ENCODE measurements around the gene FGFR3.

FGFR3 gene

DNA sequence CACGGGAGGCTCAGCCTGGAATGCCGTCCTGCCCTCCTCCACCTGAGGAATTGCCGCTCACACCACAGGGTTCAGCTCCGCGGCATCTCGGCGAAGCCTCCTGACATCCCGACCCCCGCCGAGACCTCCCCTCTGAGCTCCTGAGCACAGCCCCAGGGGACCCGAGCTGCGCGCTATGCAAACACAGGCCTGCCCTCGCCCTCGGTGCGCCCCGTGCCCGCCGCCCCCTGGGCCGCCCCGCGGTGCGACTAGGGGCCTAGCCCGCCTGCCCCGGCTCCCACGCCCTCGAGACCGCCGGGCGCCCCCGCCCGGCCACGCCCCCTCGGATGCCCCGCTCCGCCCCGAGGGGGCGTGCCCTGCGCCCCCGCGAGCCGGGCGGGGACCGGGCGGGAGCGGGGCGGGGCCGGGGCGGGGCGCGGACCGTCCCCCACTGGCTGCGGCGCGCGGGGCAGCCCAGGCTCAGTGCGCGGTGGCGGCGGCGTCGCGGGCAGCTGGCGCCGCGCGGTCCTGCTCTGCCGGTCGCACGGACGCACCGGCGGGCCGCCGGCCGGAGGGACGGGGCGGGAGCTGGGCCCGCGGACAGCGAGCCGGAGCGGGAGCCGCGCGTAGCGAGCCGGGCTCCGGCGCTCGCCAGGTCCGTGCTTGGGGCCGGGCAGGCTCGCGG, at the start of gene FGFR3:
FGFR3 (plus strand) TSS at position 462 of the 664 bp plus-strand sequence. CDS start 642 bp downstream, outside the sequence.
- Histone ChIP-seq H3K4me3 (ENCODE audit: low read length) (no peak within 1 kb of the TSS), H3K9me3 (ENCODE audit: control insufficient read depth, low read length) (no peaks in the 10 kb centered on the region), H3K27me3 (ENCODE audit: control insufficient read depth, insufficient read depth, low read length) (peaks cover 30% of the 10 kb centered on the region), H3K4me1 (ENCODE audit: control insufficient read depth, insufficient read depth, low read length) (peaks cover 16% of the 10 kb centered on the region), H3K36me3 (ENCODE audit: control insufficient read depth, insufficient read depth, low read length) (no peaks in the 10 kb centered on the region), H3K9ac (ENCODE audit: low read length) (peak within 1 kb of the TSS; percentile 50)

DNA sequence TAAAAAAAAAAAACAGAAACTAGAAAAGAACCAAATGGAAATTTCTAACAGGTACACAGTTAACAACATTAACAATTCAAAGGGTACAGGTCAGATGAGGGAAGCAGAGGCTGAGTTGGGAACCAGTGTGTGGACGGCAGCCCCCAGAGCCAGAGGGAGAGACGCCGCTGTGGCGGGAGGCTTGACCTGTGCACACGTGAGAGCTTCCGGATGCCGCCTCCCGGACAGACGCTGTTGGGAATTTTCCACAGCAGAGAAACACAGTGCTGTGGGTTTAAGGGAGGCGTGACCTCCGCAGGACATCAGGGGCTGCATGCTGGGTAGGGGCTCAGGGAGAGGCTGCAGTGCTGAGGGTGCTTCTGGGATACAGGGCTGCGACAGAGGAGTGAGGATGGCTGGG, 49.5 kb upstream of the FGFR3 start:
- Histone ChIP-seq H3K4me3 (ENCODE audit: low read length) (no peak overlapping the region), H3K9ac (ENCODE audit: low read length) (no peak overlapping the region), H3K9me3 (ENCODE audit: control insufficient read depth, low read length) (no peaks in the 10 kb centered on the region), H3K4me1 (ENCODE audit: control insufficient read depth, insufficient read depth, low read length) (peaks cover 8% of the 10 kb centered on the region), H3K27me3 (ENCODE audit: control insufficient read depth, insufficient read depth, low read length) (peaks cover 9% of the 10 kb centered on the region), H3K36me3 (ENCODE audit: control insufficient read depth, insufficient read depth, low read length) (peaks cover under 1% of the 10 kb centered on the region)

DNA sequence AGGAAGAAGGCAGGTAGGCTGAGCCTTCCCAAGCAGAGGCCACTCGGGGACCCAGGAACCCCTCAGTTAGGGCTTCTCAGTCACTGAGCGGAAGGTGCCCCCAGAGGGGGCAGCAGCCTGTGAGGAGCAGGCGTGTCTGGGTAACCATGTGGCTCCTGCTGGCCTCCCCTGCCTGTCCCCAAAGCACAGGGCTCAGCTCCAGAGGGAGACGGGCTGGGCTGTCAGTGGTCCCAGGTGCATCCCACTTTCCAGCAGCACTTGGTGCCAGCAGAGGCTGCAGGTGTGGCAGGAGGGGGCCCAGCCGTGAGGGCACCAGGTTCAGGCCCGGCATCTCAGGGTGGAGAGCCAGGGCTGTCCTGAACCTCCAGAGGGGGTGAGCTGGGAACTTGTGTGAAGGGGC, 49.1 kb upstream of the FGFR3 start:
- peaks cover 9% of the 10 kb centered on the region for H3K27me3 ChIP-seq (ENCODE audit: control insufficient read depth, insufficient read depth, low read length)
- H3K4me1 ChIP-seq (ENCODE audit: control insufficient read depth, insufficient read depth, low read length), result peaks cover 8% of the 10 kb centered on the region
- no peak overlapping the region for H3K9ac ChIP-seq (ENCODE audit: low read length)
- no peak overlapping the region for H3K4me3 ChIP-seq (ENCODE audit: low read length)
- no peaks in the 10 kb centered on the region for H3K9me3 ChIP-seq (ENCODE audit: control insufficient read depth, low read length)
- H3K36me3 ChIP-seq (ENCODE audit: control insufficient read depth, insufficient read depth, low read length), result no peaks in the 10 kb centered on the region

DNA sequence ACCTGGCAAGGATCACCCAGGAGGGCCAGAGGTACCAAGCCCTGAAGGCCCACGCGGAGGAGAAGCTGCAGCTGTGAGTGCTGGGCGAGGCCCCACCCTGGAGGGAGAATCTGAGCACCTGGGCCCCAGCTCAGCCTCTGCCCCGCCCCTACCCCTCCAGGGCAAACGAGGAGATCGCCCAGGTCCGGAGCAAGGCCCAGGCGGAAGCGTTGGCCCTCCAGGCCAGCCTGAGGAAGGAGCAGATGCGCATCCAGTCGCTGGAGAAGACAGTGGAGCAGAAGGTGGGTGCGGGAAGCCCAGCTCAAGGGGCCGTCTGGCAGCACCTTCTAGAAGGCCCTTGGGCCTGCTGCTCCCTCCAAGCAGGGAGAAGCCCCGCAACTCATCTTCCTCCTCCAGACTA, 48.5 kb upstream of the FGFR3 start:
- Histone ChIP-seq H3K9me3 (ENCODE audit: control insufficient read depth, low read length) (no peaks in the 10 kb centered on the region), H3K36me3 (ENCODE audit: control insufficient read depth, insufficient read depth, low read length) (no peaks in the 10 kb centered on the region), H3K4me3 (ENCODE audit: low read length) (no peak overlapping the region), H3K27me3 (ENCODE audit: control insufficient read depth, insufficient read depth, low read length) (peaks cover 9% of the 10 kb centered on the region), H3K4me1 (ENCODE audit: control insufficient read depth, insufficient read depth, low read length) (peaks cover 8% of the 10 kb centered on the region), H3K9ac (ENCODE audit: low read length) (no peak overlapping the region)

DNA sequence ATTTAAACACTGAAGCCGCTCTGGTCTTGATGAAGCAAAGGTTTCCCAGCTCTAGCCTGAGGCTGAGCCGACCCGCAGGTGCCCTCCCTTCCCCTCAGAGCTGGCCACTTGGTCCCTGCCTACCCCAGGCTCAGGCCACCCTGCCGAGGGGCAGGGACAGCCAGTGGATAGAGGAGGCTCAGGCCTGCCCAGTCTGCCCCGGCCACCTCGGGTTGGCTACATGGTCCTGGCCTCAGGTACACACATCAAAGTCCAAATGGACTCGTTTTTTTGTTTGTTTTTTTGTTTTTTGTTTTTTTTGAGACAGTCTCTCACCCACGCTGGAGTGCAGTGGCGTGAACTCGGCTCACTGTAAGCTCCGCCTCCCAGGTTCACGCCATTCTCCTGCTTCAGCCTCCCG, 47.9 kb upstream of the FGFR3 start:
- Histone ChIP-seq H3K4me1 (ENCODE audit: control insufficient read depth, insufficient read depth, low read length) (peaks cover 8% of the 10 kb centered on the region), H3K4me3 (ENCODE audit: low read length) (no peak overlapping the region), H3K27me3 (ENCODE audit: control insufficient read depth, insufficient read depth, low read length) (peaks cover 9% of the 10 kb centered on the region), H3K9me3 (ENCODE audit: control insufficient read depth, low read length) (no peaks in the 10 kb centered on the region), H3K36me3 (ENCODE audit: control insufficient read depth, insufficient read depth, low read length) (no peaks in the 10 kb centered on the region), H3K9ac (ENCODE audit: low read length) (no peak overlapping the region)

DNA sequence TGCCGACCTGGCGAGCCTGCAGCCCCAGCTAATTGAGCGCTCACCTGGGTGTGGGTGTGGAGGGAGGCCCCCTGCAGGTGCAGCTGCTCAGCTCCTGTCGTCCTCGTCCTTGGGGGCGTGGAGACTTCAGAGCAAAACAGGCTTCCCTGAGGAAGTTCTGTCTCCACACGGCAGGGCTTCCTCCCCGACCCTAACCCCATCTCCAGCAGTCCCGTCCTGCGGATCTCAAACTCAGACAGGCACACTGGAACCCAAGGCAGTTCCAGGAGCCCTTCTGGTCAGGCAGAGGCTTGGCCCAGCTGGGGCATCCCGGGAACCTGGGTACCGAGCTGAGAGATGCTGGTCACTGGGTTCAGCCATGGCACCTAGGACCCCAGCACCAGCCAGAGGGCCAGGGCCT, 47.4 kb upstream of the FGFR3 start:
- no peaks in the 10 kb centered on the region for H3K9me3 ChIP-seq (ENCODE audit: control insufficient read depth, low read length)
- no peak overlapping the region for H3K4me3 ChIP-seq (ENCODE audit: low read length)
- H3K4me1 ChIP-seq (ENCODE audit: control insufficient read depth, insufficient read depth, low read length), result peaks cover 8% of the 10 kb centered on the region
- H3K9ac ChIP-seq (ENCODE audit: low read length), result no peak overlapping the region
- H3K36me3 ChIP-seq (ENCODE audit: control insufficient read depth, insufficient read depth, low read length), result no peaks in the 10 kb centered on the region
- peaks cover 9% of the 10 kb centered on the region for H3K27me3 ChIP-seq (ENCODE audit: control insufficient read depth, insufficient read depth, low read length)

DNA sequence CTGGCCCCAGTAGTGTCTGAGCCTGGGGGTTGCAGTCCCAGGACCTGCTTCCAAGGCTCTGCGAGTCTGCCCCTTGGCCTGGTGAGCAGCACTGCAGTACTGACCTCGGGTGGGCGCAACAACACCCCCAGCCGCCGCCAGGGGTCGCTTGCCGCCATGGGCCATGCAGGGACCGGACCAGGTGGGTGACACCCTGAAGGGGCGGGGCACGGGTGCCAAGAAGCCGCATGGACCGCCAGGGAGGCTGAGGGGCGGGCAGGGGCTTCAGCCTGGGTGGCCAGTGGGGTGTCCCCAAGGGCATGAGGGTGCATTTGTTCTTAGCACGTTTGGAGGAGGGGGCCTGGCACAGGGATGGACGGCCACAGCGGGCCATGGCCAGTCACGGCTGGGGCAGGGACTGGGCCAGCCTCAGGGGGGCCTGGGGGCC, 46.8 kb upstream of the FGFR3 start:
- no peak overlapping the region for H3K4me3 ChIP-seq (ENCODE audit: low read length)
- no peak overlapping the region for H3K9ac ChIP-seq (ENCODE audit: low read length)
- H3K9me3 ChIP-seq (ENCODE audit: control insufficient read depth, low read length), result no peaks in the 10 kb centered on the region
- peaks cover 8% of the 10 kb centered on the region for H3K4me1 ChIP-seq (ENCODE audit: control insufficient read depth, insufficient read depth, low read length)
- H3K27me3 ChIP-seq (ENCODE audit: control insufficient read depth, insufficient read depth, low read length), result peaks cover 9% of the 10 kb centered on the region
- no peaks in the 10 kb centered on the region for H3K36me3 ChIP-seq (ENCODE audit: control insufficient read depth, insufficient read depth, low read length)

DNA sequence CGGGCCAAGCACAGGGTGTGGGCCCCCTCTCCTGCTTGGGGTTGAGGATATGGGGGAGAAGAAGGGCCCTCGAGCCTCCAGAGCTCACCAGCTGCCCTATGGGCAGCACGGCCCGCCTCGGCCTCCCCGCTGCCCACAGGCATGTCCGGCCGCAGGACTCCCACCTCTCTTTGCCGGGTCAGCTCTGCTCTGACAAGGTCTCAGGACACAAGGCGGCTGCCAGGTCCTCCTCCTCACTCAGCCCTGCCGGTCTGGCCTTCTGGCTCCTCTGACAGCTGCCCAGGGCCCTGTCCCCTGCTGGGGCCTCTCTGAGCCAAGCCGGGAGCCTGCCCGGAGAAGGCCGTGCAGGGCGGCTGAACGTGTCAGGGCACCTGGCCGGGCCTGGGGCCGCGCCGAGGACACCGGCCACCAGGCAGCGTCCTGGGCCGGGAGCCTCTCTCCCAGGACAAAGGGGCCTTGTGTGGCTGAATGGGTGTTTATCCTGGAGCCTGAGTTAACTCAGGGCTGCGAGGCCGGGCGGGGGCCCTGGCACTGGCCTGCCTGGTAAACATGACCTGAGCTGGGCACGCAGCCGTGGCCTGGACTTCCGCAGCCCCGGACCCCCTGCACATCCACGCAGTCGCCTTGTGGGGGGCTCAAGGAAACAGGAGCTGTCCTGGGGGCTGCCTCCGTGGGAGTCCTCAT, 46.0 kb upstream of the FGFR3 start:
- Histone ChIP-seq H3K9ac (ENCODE audit: low read length) (peak overlapping the region; percentile 8), H3K4me3 (ENCODE audit: low read length) (no peak overlapping the region), H3K27me3 (ENCODE audit: control insufficient read depth, insufficient read depth, low read length) (peaks cover 9% of the 10 kb centered on the region), H3K9me3 (ENCODE audit: control insufficient read depth, low read length) (no peaks in the 10 kb centered on the region), H3K36me3 (ENCODE audit: control insufficient read depth, insufficient read depth, low read length) (no peaks in the 10 kb centered on the region), H3K4me1 (ENCODE audit: control insufficient read depth, insufficient read depth, low read length) (peaks cover 13% of the 10 kb centered on the region)

DNA sequence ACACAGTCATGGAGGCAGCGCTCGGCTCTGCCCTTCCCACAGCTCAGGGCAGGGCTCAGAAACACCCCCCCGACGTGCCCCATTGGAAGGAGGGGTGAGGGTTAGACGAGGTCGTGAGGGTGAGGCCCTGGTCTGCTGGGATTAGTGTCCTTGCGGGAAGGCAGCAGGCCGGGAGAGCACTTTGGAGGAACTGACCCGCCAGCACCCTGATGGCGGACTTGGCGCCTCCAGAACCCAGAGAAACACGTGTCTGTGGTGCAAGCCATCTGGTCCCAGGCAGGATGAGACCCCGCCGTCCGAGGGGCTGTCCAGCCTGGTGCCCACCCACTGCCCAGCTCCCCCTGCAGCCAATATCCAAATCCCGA, 45.5 kb upstream of the FGFR3 start:
- peaks cover 13% of the 10 kb centered on the region for H3K27me3 ChIP-seq (ENCODE audit: control insufficient read depth, insufficient read depth, low read length)
- no peaks in the 10 kb centered on the region for H3K9me3 ChIP-seq (ENCODE audit: control insufficient read depth, low read length)
- H3K9ac ChIP-seq (ENCODE audit: low read length), result no peak overlapping the region
- H3K36me3 ChIP-seq (ENCODE audit: control insufficient read depth, insufficient read depth, low read length), result no peaks in the 10 kb centered on the region
- peaks cover 18% of the 10 kb centered on the region for H3K4me1 ChIP-seq (ENCODE audit: control insufficient read depth, insufficient read depth, low read length)
- H3K4me3 ChIP-seq (ENCODE audit: low read length), result no peak overlapping the region

DNA sequence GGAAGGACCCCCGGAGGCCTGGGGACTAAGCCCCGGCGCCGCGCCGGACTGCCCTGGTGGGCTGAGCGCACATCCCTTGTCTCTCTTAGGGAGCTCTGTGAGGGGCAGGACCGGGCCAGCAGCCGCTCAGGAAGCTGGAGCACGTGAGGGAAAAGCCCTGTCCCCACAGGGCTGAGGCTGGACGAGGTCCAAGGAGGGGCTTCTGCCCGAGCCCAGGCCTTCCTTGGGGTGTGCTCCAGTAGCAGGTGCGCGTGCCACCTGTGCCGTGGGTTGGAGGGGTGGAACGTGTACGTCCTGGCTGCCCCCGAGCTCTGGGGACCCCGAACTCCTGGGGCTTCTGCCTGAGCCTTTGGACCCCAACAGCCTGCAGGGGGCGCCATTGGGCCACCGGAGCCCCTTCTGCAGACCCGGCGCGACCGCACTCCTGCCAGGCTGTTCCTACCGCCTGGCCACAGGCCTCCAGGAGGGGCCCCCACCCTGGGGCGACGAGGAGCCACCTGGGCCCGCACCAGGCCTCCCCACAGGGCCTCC, 44.6 kb upstream of the FGFR3 start:
- Histone ChIP-seq H3K27me3 (ENCODE audit: control insufficient read depth, insufficient read depth, low read length) (peaks cover 16% of the 10 kb centered on the region), H3K9me3 (ENCODE audit: control insufficient read depth, low read length) (no peaks in the 10 kb centered on the region), H3K9ac (ENCODE audit: low read length) (no peak overlapping the region), H3K4me3 (ENCODE audit: low read length) (no peak overlapping the region), H3K36me3 (ENCODE audit: control insufficient read depth, insufficient read depth, low read length) (no peaks in the 10 kb centered on the region), H3K4me1 (ENCODE audit: control insufficient read depth, insufficient read depth, low read length) (peaks cover 28% of the 10 kb centered on the region)

DNA sequence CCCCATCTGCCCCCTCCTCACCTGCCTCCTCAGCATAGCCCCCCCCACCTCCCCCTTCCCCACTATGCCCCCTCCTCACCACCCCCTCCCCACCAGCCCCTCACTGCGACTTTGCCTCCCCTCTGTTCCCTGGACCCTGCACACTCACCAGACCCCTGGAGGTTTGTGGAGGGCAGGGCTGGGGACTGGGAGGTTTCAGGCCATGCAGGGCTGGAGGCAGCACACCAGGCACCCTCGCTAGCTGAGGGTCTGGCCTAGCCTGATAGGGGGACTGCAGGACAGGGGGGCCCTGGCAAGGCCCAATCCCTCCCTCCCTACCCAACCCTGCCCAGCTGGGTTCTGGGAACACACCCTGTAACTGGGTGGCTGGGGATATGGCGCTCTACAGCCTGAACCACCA, 43.7 kb upstream of the FGFR3 start:
- H3K4me1 ChIP-seq (ENCODE audit: control insufficient read depth, insufficient read depth, low read length), result peaks cover 30% of the 10 kb centered on the region
- H3K4me3 ChIP-seq (ENCODE audit: low read length), result no peak overlapping the region
- no peaks in the 10 kb centered on the region for H3K9me3 ChIP-seq (ENCODE audit: control insufficient read depth, low read length)
- H3K9ac ChIP-seq (ENCODE audit: low read length), result no peak overlapping the region
- H3K36me3 ChIP-seq (ENCODE audit: control insufficient read depth, insufficient read depth, low read length), result no peaks in the 10 kb centered on the region
- H3K27me3 ChIP-seq (ENCODE audit: control insufficient read depth, insufficient read depth, low read length), result peaks cover 16% of the 10 kb centered on the region

DNA sequence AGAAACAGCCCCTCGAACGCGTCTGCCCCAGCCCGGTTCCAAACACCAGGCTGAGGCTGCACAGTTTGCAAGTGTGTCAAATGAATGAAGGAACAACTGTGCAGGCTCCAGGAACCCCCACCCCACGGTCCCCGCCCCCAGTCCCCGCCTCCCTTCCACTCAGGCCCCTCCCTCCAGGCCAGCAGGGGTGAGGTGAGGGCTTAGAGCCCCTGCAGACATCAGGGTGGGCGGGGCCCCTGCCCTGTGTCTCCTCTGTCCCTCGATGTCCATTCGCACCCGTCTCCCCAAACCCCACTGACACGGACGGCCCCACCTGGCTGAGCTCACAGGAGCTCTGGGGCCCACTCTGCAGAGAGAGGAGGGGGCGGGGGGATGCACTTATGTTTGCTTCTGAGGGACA, 43.3 kb upstream of the FGFR3 start:
- Histone ChIP-seq H3K4me1 (ENCODE audit: control insufficient read depth, insufficient read depth, low read length) (peaks cover 30% of the 10 kb centered on the region), H3K4me3 (ENCODE audit: low read length) (no peak overlapping the region), H3K27me3 (ENCODE audit: control insufficient read depth, insufficient read depth, low read length) (peaks cover 16% of the 10 kb centered on the region), H3K9ac (ENCODE audit: low read length) (no peak overlapping the region), H3K9me3 (ENCODE audit: control insufficient read depth, low read length) (no peaks in the 10 kb centered on the region), H3K36me3 (ENCODE audit: control insufficient read depth, insufficient read depth, low read length) (no peaks in the 10 kb centered on the region)

Measured in mucosa of stomach (tissue), 1 donor.